ENCODE measurements around the gene HTR2B.

- TF ChIP-seq CTCF (IDR thresholded peaks at IDR 0.05 in 8 of 11, conservative IDR thresholded peaks at IDR 0.05 in 3 of 11) (no peak), POLR2A (IDR thresholded peaks at IDR 0.05) (no peak)
These were observed 24.9 kb downstream of the HTR2B start for GRCh38 chr2:231099918-231100317.

Measured in spleen (tissue), 7 donors.